DMS114 treated with DMSO at 0.1 percent for 48 hours (cell line): Measurements from ENCODE around the gene SH3RF1.
"Not testable (repeated sequence)": the region's sequence is repeated elsewhere in the genome, so short reads cannot be mapped to it uniquely, and the experiment has no call there.

Source experiments
- DNase-seq: peaks from one replicate; lab custom pipeline; 2025; ENCODE audit not compliant: unreplicated experiment; lab: John Stamatoyannopoulos, UW

SH3RF1 gene

GRCh38 chr4:169202145-169202699 lies 68.5 kb downstream of the SH3RF1 start:
- DNase-seq, result no peak

GRCh38 chr4:169201222-169202144 lies 69.3 kb downstream of the SH3RF1 start:
- no peak for DNase-seq

- no peak for DNase-seq
Measured at GRCh38 chr4:169200361-169201030, 70.3 kb downstream of the SH3RF1 start.

GRCh38 chr4:169199184-169199583 lies 71.6 kb downstream of the SH3RF1 start:
- no peak for DNase-seq

GRCh38 chr4:169198167-169198566 lies 72.6 kb downstream of the SH3RF1 start:
- DNase-seq, result no peak

- not testable (repeated sequence) for DNase-seq
Measured at GRCh38 chr4:169197206-169197605, 73.5 kb downstream of the SH3RF1 start.

- DNase-seq, result no peak
Measured at GRCh38 chr4:169195032-169195431, 75.7 kb downstream of the SH3RF1 start.

GRCh38 chr4:169189968-169190367 lies 80.8 kb downstream of the SH3RF1 start:
- not testable (repeated sequence) for DNase-seq

- DNase-seq, result no peak
Measured at GRCh38 chr4:169189372-169189771, 81.4 kb downstream of the SH3RF1 start.

GRCh38 chr4:169188204-169188603 lies 82.6 kb downstream of the SH3RF1 start:
- no peak for DNase-seq

- no peak for DNase-seq
Measured at GRCh38 chr4:169185133-169185956, 85.4 kb downstream of the SH3RF1 start.

- no peak for DNase-seq
Measured at GRCh38 chr4:169184686-169185085, 86.1 kb downstream of the SH3RF1 start.

- no peak for DNase-seq
Measured at GRCh38 chr4:169184236-169184635, 86.5 kb downstream of the SH3RF1 start.

GRCh38 chr4:169183581-169183980 lies 87.2 kb downstream of the SH3RF1 start:
- no peak for DNase-seq

GRCh38 chr4:169179609-169180521 lies 90.9 kb downstream of the SH3RF1 start:
- no peak for DNase-seq

GRCh38 chr4:169178092-169178491 lies 92.7 kb downstream of the SH3RF1 start:
- not testable (repeated sequence) for DNase-seq

GRCh38 chr4:169175476-169175875 lies 95.3 kb downstream of the SH3RF1 start:
- no peak for DNase-seq

- DNase-seq, result no peak
Measured at GRCh38 chr4:169175035-169175434, 95.7 kb downstream of the SH3RF1 start.

GRCh38 chr4:169174247-169174646 lies 96.5 kb downstream of the SH3RF1 start:
- no peak for DNase-seq
